Neural progenitor cell (in vitro differentiated cells): ENCODE data around the gene MCCC2.
"Not testable (repeated sequence)": the region's sequence is repeated elsewhere in the genome, so short reads cannot be mapped to it uniquely, and the experiment has no call there.

ENCODE experiments used
- EZH2phosphoT487 ChIP-seq: fragments of 200-600 bp; sonication (generic); IDR thresholded peaks from 2 replicates; pipeline ENCODE4 v1.6.1; 2017; ENCODE audit warnings: antibody characterized with exemption
- TF ChIP-seq, protein P1 (sequence below): fragments of 200-600 bp; sonication (generic); IDR thresholded peaks from 2 replicates; pipeline ENCODE4 v1.5.1; 2017; ENCODE audit warnings: antibody characterized with exemption, mild to moderate bottlenecking

DNA sequence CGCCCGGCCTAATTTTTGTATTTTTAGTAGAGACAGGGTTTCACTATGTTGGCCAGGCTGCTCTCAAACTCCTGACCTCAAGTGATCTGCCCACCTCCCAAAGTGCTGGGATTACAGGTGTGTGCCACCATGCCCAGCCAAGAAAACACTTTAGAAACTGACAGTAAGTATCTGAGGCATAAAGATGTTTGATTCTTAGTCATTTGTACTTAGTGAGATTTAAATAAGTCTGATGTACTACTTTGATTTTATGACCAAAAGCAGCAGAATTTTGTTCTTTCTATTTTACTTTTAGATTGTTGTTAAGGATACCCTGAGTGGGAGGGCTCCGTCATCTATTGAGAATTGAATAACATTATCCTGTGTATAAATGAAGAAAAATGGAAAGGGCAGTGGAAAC lies 63.8 kb downstream of the MCCC2 start:
- TF ChIP-seq EZH2phosphoT487: not testable (repeated sequence)
- TF ChIP-seq, protein P1, sequence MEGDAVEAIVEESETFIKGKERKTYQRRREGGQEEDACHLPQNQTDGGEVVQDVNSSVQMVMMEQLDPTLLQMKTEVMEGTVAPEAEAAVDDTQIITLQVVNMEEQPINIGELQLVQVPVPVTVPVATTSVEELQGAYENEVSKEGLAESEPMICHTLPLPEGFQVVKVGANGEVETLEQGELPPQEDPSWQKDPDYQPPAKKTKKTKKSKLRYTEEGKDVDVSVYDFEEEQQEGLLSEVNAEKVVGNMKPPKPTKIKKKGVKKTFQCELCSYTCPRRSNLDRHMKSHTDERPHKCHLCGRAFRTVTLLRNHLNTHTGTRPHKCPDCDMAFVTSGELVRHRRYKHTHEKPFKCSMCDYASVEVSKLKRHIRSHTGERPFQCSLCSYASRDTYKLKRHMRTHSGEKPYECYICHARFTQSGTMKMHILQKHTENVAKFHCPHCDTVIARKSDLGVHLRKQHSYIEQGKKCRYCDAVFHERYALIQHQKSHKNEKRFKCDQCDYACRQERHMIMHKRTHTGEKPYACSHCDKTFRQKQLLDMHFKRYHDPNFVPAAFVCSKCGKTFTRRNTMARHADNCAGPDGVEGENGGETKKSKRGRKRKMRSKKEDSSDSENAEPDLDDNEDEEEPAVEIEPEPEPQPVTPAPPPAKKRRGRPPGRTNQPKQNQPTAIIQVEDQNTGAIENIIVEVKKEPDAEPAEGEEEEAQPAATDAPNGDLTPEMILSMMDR: not testable (repeated sequence)
